Measurements from ENCODE around the gene MYEOV. TPM values are rescaled to one million over a fixed set of nuclear protein-coding genes. Genes with fewer than 3 reads are reported as not detected.

The MYEOV gene
- total RNA-seq (ENCODE audit: low replicate concordance): 1.4 TPM in 1 of 2 replicates, not detected in the other

DNA sequence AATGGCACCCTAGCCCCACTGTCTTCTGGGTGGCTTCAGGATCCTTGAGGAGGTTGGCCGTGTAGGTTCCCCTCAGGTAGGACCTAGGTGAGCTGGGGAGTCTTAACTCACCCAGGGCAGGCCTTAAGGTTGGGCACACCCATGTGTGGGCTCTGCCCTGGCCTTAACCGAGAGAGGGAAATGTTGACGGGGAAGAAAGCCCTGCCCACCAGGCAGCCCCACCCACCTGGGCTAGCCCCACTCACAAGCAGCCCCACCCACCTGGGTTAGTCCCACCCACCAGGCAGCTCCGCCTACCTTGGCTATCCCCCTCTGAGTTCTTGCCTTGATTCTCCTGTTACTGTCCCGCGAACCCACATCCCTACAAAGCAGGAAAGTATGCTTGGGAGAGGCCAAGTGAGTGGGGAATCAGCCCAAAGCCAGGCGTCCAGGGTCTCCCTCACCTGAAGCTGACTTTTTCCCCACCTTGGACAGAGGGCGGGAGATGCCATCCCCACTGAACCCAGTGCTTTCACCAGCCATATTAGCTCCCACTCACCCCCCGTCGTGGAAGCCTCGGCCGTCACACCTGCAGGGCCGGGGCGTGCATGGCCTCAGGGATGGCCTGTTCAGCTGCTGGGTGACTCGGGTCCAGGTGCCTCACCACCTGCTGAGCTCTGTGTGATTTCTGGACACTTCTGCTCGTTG is at the start of gene MYEOV:
MYEOV (plus strand) TSS at position 337 of the 687 bp plus-strand sequence. CDS start 1,200 bp downstream, outside the sequence.

Other genes starting within 250 kb of the MYEOV start
- gene TPCN2, start 245.2 kb upstream of the MYEOV start, total RNA-seq (ENCODE audit: low replicate concordance): 4.9 and 8.3 TPM in 2 replicates
- 0.08 and 0.35 TPM in 2 replicates for gene SMIM38, start 138.2 kb upstream of the MYEOV start, total RNA-seq (ENCODE audit: low replicate concordance)
- gene LINC01488, start 187.5 kb downstream of the MYEOV start, total RNA-seq (ENCODE audit: low replicate concordance): 0.08 TPM in 1 of 2 replicates, not detected in the other